ENCODE measurements around the gene MEIKIN.

The MEIKIN gene

GRCh38 chr5:131782717-131783116 is 162.7 kb downstream of the MEIKIN start:
- no peak for TF ChIP-seq CEBPB (IDR thresholded peaks at IDR 0.05)
- no peak for TF ChIP-seq EP300 (IDR thresholded peaks at IDR 0.05; ENCODE audit: borderline replicate concordance)
- TF ChIP-seq TAF1 (IDR thresholded peaks at IDR 0.05; ENCODE audit: low read depth), result no peak
- TF ChIP-seq FOXM1 (IDR thresholded peaks at IDR 0.05; ENCODE audit: borderline replicate concordance, low read depth), result no peak
- no peak for TF ChIP-seq EGR1 (IDR thresholded peaks at IDR 0.05)
- no peak for TF ChIP-seq ZBTB7A (IDR thresholded peaks at IDR 0.05; ENCODE audit: low read depth)
- TF ChIP-seq NFIC (IDR thresholded peaks at IDR 0.05), result no peak
- TF ChIP-seq, protein P1, sequence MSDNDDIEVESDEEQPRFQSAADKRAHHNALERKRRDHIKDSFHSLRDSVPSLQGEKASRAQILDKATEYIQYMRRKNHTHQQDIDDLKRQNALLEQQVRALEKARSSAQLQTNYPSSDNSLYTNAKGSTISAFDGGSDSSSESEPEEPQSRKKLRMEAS (IDR thresholded peaks at IDR 0.05), result no peak

- TF ChIP-seq TAF1 (IDR thresholded peaks at IDR 0.05; ENCODE audit: low read depth) (no peak), NFIC (IDR thresholded peaks at IDR 0.05) (no peak), EGR1 (IDR thresholded peaks at IDR 0.05) (no peak), TCF12 (IDR thresholded peaks at IDR 0.05; ENCODE audit: low read depth) (no peak), USF1 (IDR thresholded peaks at IDR 0.05) (no peak), FOXM1 (IDR thresholded peaks at IDR 0.05; ENCODE audit: borderline replicate concordance, low read depth) (no peak), YY1 (IDR thresholded peaks at IDR 0.05; ENCODE audit: low read depth) (no peak)
- TF ChIP-seq, protein P2, sequence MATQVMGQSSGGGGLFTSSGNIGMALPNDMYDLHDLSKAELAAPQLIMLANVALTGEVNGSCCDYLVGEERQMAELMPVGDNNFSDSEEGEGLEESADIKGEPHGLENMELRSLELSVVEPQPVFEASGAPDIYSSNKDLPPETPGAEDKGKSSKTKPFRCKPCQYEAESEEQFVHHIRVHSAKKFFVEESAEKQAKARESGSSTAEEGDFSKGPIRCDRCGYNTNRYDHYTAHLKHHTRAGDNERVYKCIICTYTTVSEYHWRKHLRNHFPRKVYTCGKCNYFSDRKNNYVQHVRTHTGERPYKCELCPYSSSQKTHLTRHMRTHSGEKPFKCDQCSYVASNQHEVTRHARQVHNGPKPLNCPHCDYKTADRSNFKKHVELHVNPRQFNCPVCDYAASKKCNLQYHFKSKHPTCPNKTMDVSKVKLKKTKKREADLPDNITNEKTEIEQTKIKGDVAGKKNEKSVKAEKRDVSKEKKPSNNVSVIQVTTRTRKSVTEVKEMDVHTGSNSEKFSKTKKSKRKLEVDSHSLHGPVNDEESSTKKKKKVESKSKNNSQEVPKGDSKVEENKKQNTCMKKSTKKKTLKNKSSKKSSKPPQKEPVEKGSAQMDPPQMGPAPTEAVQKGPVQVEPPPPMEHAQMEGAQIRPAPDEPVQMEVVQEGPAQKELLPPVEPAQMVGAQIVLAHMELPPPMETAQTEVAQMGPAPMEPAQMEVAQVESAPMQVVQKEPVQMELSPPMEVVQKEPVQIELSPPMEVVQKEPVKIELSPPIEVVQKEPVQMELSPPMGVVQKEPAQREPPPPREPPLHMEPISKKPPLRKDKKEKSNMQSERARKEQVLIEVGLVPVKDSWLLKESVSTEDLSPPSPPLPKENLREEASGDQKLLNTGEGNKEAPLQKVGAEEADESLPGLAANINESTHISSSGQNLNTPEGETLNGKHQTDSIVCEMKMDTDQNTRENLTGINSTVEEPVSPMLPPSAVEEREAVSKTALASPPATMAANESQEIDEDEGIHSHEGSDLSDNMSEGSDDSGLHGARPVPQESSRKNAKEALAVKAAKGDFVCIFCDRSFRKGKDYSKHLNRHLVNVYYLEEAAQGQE (IDR thresholded peaks at IDR 0.05; ENCODE audit: low read depth), result no peak
- TF ChIP-seq, protein P1 (IDR thresholded peaks at IDR 0.05), result no peak
Measured at GRCh38 chr5:131776450-131776849, 169.0 kb downstream of the MEIKIN start.

GRCh38 chr5:131774652-131775367 is 170.7 kb downstream of the MEIKIN start:
- TF ChIP-seq, protein P1 (IDR thresholded peaks at IDR 0.05), result no peak
- TF ChIP-seq TAF1 (IDR thresholded peaks at IDR 0.05; ENCODE audit: low read depth), result no peak
- no peak for TF ChIP-seq ZBTB7A (IDR thresholded peaks at IDR 0.05; ENCODE audit: low read depth)
- no peak for TF ChIP-seq TCF12 (IDR thresholded peaks at IDR 0.05; ENCODE audit: low read depth)
- no peak for TF ChIP-seq EP300 (IDR thresholded peaks at IDR 0.05; ENCODE audit: borderline replicate concordance)
- TF ChIP-seq TEAD4 (IDR thresholded peaks at IDR 0.05), result no peak
- no peak for TF ChIP-seq YY1 (IDR thresholded peaks at IDR 0.05; ENCODE audit: low read depth)

DNA sequence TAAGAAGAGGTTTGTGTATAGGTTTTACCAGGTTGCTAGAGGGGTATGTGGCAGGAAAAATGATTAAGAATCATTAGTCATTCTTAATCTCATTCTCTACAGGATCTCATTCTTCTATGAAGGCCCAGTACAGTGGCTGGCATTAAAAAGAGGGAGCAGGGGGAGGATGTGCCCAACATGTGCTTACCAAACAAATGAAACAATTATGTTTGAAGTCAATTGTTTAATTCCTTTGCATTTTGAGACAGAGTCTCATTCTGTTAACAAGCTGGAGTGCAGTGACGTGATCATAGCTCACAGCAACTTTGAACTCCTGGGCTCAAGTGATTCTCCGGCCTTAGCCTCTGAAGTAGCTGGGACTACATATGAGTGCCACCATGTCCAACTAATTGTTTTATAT is 171.7 kb downstream of the MEIKIN start:
- TF ChIP-seq EP300 (IDR thresholded peaks at IDR 0.05; ENCODE audit: borderline replicate concordance) (no peak), ZBTB7A (IDR thresholded peaks at IDR 0.05; ENCODE audit: low read depth) (no peak), USF1 (IDR thresholded peaks at IDR 0.05) (no peak), NFIC (IDR thresholded peaks at IDR 0.05) (no peak), YY1 (IDR thresholded peaks at IDR 0.05; ENCODE audit: low read depth) (no peak)
- TF ChIP-seq, protein P2 (IDR thresholded peaks at IDR 0.05; ENCODE audit: low read depth), result no peak

DNA sequence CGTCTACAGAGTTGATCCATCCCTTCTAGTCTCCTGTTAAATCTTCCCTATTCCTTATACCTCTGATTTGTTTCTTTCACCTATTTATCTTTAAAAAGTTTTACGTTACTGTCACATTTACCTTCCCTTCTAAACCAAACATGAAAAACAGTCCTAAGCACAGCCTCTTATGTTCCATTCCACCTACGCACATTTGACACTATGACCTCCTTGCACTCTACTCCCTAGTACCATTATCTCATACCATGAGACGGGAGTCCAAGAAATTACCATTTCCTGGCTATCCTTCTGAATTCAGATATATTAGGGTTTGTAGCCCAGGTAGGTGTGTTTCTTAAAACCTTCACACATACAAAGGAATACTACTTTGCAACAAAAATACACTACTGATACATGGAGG is 173.8 kb downstream of the MEIKIN start:
- TF ChIP-seq YY1 (IDR thresholded peaks at IDR 0.05; ENCODE audit: low read depth), result no peak
- no peak for TF ChIP-seq USF1 (IDR thresholded peaks at IDR 0.05)
- no peak for TF ChIP-seq EGR1 (IDR thresholded peaks at IDR 0.05)
- TF ChIP-seq, protein P2 (IDR thresholded peaks at IDR 0.05; ENCODE audit: low read depth), result no peak
- TF ChIP-seq EP300 (IDR thresholded peaks at IDR 0.05; ENCODE audit: borderline replicate concordance), result no peak
- TF ChIP-seq TEAD4 (IDR thresholded peaks at IDR 0.05), result no peak
- no peak for TF ChIP-seq FOXM1 (IDR thresholded peaks at IDR 0.05; ENCODE audit: borderline replicate concordance, low read depth)
- TF ChIP-seq CREB1 (IDR thresholded peaks at IDR 0.05; ENCODE audit: low read depth), result no peak
- TF ChIP-seq TCF12 (IDR thresholded peaks at IDR 0.05; ENCODE audit: low read depth), result no peak
- TF ChIP-seq TAF1 (IDR thresholded peaks at IDR 0.05; ENCODE audit: low read depth), result no peak
- TF ChIP-seq RAD21 (IDR thresholded peaks at IDR 0.05; ENCODE audit: low read depth), result no peak
- TF ChIP-seq, protein P1 (IDR thresholded peaks at IDR 0.05), result no peak
- no peak for TF ChIP-seq CEBPB (IDR thresholded peaks at IDR 0.05)
- no peak for TF ChIP-seq ZBTB7A (IDR thresholded peaks at IDR 0.05; ENCODE audit: low read depth)

Data from Ishikawa (cell line).